SH-SY5Y (cell line): ENCODE data around the gene MALT1.

Experiments used
- GATA2 ChIP-seq: IDR thresholded peaks from 2 replicates; pipeline ENCODE4 v1.6.1; 2011; ENCODE audit warnings: mild to moderate bottlenecking, low read depth, low read length
- GATA3 ChIP-seq: IDR thresholded peaks from 2 replicates; pipeline ENCODE4 v1.6.1; 2011; ENCODE audit warnings: low read depth, mild to moderate bottlenecking, low read length, moderate library complexity

GRCh38 chr18:58640428-58640805 lies 30.8 kb upstream of the MALT1 start:
- no peak for TF ChIP-seq GATA2
- no peak for TF ChIP-seq GATA3
